Neural progenitor cell (in vitro differentiated cells): Measurements from ENCODE around the gene FSTL4.

Experiments
- CTCF ChIP-seq: fragments of 200-600 bp; sonication (generic); IDR thresholded peaks from 2 replicates; pipeline ENCODE4 v1.5.1; 2017; ENCODE audit warnings: antibody characterized with exemption, mild to moderate bottlenecking
- EZH2phosphoT487 ChIP-seq: fragments of 200-600 bp; sonication (generic); IDR thresholded peaks from 2 replicates; pipeline ENCODE4 v1.6.1; 2017; ENCODE audit warnings: antibody characterized with exemption

- TF ChIP-seq CTCF (no peak), EZH2phosphoT487 (no peak)
Measured at GRCh38 chr5:133399247-133399891, 213.0 kb downstream of the FSTL4 start.
